AML-193 (cell line): ENCODE measurements around the gene PFDN4.
"Not testable (repeated sequence)": the region's sequence is repeated elsewhere in the genome, so short reads cannot be mapped to it uniquely, and the experiment has no call there.

Source experiments
- DNase-seq, 2 experiments: peaks; one replicate each; lab custom pipeline; 2025; lab: John Stamatoyannopoulos, UW

Gene PFDN4

DNA sequence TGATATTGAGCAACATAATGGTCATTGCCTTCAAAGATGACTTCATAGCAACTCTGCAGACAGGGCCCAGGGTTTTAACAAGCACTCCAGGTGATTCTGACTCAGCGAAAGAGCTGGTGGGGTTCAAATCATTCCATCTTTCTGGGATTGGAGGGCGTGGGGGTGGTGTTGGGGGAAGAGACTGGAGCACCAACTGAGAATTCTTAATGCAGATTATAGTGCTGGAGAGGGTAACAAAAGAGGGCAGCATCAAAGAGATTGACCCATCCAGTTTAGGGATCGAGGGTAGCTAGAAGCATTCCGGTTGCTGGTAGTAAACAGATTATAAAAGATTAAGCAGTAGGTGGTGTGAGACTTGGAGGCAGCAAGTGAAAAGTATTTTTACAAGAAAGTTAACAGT is 15.9 kb downstream of the PFDN4 start:
- DNase-seq, result no peak

DNA sequence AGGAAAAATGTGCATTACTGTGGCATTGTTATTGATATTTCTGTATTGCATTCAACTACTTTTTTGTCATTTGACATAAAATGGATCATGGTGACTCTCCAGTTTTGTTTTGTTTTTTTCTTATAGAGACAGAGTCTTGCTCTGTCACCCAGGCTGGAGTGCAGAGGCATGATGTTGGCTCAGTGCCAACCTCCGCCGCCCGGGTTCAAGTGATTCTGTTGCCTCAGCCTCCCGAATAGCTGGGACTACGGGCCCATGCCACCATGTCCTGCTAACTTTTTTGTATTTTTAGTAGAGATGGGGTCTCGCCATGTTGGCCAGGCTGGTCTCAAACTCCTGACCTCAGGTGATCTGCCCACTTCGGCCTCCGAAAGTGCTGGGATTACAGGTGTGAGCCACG is 16.8 kb downstream of the PFDN4 start:
- not testable (repeated sequence) for DNase-seq

DNA sequence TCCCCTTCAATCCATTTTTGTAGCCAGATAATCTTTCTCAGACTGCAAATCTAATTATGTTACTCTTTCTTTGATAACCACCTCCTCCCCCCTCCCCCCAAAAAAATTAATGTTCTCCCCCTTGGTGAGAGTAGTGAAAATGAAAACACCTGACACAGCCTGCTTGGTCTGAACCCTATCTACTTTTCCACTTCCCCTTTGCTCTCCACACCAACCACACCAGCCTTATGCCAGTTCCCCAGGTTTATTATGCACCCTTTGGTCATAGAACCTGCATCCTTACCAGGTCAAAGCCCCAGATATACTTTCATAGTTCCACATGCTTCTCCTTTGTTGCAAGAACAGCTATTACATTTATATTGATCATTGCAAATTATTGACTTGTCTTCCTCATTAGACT is 19.4 kb downstream of the PFDN4 start:
- no peak for DNase-seq

DNA sequence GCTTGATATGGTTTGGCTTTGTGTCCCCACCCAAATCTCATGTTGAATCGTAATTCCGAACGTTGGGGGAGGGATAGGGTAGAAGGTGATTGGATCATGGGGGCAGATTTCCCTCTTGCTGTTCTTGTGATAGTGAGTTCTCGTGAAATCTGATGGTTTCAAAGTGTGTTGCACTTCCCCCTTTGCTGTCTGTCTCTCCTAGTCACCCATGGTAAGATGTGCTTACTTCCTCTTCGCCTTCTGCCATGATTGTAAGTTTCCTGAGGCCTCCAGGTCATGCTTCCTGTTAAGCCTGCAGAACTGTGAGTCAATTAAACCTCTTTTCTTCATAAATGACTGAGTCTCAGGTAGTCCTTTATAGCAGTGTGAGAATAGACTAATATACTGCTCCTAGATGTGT is 19.9 kb downstream of the PFDN4 start:
- no peak for DNase-seq

DNA sequence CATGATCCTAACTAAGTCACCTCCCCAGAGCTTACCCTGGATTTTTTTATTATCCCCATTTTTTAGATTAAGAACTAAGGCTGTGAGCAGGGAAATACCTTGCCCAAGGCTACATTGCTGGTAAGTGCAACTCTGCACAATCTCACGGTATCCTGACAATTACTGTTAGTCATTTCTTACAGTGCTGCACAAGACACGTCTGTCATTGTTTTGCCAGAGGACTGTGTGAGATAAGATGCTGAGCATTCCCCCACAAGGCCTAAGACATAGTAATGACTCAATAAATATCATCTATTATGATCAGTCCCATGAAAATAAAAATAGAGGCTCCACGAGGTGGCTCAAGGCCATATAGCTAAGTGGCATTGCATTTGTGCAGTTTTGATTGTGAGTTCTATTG is 21.0 kb downstream of the PFDN4 start:
- DNase-seq, result no peak

DNA sequence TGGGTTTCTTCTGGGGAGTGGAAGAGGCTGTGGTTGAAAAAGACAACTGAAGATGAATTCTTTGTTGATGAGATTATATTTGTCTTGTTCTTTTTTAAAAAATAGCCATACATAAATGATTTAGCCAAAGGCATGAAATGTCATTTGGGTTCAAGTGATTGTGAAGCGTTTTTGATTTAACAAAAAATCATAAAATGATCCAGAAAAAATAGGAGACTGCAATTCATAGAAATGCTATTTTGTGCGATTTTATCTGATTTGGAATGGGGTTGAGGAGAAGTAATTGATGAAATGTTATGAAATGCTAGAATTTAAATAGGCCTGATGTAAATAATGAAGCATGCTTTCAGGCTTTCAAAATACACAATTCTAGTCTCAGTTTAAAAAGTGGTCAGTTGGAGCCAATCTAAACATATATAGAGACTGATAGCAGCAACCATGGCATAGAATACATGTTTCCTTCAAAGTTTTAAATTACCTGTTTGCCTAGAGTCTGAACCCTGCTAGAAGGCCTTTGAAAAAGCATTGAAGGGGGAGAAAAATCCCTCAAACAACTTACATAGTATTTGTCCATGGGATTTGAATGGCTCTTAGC is 21.8 kb downstream of the PFDN4 start:
- DNase-seq, result no peak

DNA sequence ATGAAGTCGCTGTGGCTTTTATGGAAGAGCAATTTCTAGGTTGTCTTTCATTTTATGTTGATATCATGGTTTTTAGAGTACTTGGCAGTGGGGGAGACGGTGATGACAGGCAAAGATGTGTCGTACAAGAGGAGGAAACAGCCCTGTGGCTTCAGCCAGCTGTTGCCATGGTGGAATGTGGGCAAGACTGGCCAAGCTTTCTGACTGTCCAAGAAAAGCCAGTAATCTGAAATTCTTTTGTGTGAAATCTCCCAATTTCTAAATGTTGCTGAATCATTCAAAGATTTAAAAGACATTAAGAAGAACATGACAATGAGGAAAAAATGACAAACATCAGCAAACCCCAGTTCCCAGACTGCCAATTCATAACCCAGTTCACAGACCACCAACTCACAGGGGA is 23.1 kb downstream of the PFDN4 start:
- no peak for DNase-seq

DNA sequence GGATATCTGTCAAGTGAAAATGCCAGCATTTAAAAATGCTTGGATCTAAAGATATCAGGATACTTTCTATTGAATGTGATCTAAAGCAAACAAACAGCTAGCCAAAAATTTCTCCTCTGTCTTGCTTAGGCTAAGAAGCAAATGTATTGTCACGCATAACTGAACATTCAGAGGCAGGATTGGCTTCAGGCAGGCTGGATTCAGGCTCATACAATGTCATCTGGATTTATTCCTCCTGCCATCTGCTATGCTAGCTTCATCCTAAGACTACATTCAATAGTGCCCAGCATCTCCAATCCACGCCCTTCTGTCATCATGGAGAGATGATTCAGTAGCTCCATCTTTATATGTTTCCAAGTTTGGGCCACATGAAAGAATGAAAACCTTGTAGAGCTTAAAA is 27.1 kb downstream of the PFDN4 start:
- no peak for DNase-seq

DNA sequence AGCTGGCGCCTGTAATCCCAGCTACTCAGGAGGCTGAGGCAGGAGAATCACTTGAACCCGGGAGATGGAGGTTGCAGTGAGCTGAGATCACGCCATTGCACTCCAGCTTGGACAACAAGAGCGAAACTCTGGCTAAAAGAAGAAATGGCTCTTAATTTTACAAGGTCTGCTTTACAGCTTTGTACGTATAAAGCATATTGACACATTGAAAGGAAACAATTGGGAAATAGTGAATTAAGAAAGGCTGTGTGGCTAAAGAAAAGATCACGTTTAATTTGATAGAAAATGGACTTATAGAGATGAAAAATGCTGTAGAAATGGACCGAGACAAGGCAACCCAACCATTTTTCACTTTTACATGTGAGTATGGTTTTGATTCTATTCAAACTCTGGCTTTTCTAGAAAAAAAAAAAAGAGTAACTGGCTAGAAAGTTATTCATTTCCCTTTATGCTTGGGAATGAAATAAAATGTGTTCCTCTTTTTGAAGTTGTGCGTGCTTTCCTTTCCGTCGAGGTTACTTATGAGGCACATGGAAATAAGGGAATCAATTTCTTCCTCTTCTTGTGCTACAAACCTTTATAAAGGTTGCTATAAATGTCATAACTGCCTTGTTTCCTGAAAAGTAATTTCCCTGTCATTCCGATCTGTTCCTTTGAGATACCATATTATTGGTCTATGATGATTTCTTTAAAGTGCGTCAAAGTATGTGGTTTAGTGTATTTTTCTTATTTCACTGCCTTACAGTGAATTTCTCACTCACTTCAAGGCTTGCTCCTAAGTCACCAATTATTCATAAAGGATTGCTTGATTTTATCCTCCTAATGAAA is 29.4 kb downstream of the PFDN4 start:
- DNase-seq, result no peak

DNA sequence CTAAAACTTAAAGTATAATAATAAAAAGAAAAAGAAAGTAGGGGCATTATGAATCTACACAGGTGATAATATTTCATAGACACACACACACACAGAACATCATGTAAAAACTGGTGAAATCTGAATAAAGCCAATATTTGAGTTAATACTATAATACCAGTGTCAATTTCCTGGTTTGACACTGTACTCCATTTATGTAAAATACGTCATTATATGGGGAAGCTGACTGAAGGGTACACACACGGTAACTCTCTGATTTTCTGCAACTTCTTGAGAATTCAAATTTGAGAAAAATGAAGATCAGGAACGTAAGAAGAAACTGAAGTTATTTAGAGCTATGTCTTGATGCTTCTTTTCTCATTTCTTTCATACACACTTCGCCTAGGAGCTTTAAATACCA is 36.2 kb downstream of the PFDN4 start:
- no peak for DNase-seq

DNA sequence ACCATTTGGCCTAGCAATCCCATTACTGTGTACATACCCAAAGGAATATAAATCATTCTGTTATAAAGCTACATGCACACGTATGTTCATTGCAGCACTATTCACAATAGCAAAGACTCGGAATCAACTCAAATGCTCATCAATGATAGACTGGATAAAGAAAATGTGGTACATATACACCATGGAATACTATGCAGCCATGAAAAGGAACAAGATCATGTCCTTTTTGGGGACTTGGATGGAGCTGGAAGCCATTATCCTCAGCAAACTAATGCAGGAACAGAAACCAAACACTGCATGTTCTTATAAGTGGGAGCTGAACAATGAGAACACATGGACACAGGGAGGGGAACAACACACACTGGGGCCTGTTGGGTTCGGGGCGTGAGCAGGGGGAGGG is 40.8 kb downstream of the PFDN4 start:
- not testable (repeated sequence) for DNase-seq

DNA sequence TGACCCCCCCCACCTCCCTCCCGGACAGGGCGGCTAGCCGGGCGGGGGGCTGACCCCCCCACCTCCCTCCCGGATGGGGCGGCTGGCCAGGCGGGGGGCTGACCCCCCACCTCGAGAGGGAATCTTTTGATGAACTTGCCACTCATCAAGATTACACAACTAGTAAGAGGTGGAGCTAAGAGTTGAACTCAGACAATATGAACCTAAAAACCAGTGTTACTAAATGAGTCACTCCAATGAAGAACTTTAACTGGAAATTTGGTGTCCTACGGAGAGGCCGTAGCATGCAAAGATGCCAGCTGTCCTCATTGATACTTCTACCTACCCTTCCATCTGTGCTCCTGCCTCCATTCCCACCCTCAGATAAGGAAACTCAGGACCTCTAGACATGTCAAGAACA is 42.8 kb downstream of the PFDN4 start:
- DNase-seq, result no peak

DNA sequence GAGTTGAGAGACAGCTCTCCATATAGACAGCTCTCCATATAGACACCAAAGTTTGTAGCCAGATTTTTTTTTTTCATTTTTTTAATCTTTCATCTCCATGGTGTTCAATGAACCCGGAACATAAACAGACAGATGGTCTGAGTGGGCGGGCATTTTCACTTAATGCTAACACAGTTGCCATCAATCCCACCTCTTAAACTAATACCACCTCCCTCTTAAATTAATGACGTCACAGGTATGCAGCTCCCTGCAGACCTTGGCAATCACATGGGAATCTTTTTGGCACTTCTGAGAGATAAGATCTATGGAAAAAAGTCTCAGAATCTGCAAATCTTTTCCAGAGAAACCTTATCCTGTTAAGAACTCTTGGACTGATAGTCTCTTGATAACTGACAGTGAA is 43.2 kb downstream of the PFDN4 start:
- no peak for DNase-seq

DNA sequence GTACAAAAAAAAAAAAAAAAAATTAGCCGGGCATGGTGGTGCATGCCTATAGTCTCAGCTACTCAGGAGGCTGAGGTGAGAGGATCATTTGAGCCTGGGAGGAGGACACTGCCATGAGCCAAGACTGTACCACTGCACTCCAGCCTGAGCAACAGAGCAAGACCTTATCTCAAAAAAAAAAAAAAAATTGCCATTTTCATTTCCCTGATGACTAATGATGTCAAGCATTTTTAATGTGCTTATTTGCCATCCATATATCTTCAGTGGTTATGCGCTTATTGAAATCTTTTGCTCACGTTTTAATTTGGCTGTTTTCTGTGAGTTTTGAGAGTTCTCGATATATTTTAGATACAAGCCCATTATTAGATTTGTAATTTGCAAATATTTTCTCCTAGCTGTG is 46.7 kb downstream of the PFDN4 start:
- DNase-seq, result no peak

DNA sequence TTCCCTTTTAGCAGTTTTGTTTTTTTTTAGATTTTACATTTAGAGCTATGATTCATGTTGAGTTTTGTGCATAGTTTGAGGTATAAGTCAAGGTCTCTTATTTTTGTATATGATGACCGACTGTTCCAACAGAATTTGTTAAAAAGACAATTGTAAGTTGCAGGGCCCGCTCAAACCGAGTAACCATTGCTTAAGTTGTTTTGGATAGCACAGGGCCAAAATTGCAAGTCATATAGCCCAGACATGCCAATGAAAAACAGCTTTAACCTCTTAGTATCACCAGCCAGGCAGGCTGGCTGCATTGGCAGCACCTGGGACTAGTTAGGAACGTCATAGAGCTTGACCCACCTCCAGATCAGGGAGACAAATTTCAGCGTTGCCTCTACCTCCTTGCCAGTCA is 47.3 kb downstream of the PFDN4 start:
- DNase-seq, result no peak

DNA sequence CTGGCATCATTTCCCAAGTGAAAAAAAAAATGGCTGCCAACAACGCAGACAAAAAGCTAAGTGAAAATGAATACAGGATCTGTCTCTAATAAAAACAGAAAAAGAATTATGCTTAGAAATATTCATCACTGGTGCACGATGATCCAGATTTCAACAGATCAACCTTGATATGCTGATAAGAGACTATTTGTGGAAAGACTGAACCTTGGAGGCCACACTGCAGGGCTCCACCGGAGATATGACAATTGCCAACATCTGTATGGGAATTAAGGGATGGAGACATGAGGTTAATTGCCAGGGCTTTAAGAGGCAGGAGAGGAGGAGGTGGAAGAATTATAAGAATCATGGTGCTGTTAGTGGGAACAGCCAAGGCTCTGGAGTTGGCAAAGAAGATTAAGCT is 48.3 kb downstream of the PFDN4 start:
- DNase-seq, result no peak

DNA sequence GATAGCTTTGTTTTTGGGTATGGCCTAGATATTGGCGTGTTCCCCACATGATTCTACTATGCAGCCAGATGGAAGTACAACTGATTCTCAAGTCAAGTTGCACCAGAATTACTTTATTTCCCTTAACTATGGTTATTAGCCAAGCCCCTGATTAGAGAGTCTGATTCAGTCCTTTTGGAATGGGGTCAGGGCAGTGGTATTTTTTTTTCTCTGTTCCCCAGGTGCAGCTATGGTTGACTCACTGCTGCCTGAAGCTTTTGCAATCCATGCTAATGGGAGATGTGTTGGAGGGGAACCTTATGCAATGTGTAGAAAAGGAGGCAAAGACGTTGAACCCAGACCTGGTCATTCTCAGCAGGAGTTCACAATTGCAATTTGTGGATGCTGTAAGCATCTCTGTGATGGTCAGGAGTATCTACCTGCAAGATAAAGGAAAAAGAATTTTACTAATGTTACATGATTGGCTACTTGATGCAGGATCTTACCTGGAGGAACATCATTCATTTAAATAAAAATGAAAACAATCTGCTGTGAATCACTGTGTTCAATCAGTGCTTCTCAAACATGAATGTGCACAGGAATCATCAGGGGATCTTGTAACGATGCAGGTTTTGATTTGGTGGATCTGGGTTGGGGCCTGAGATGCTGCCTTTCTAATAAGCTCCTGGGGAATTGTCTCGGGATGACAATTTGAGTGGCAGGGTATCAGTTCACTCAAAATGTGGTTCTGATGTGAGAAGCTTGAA is 49.4 kb downstream of the PFDN4 start:
- DNase-seq, result no peak

DNA sequence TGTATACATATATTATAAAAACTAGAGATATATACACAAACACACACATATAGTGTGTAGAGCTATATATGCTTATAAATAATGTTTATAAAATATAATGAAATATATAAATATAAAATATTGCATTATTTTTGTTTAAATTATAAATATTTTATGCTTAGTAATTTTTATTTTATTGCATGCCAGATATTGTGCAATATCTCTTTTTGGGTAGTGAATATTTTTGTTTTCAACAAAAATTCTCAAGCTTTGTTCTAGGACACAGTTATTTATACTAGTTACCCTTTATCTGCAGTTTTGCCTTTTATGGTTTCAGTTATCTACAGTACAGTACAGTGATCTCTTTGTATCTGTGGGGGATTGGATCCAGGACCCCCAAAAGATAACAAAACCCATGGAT is 52.2 kb downstream of the PFDN4 start:
- DNase-seq, result no peak

DNA sequence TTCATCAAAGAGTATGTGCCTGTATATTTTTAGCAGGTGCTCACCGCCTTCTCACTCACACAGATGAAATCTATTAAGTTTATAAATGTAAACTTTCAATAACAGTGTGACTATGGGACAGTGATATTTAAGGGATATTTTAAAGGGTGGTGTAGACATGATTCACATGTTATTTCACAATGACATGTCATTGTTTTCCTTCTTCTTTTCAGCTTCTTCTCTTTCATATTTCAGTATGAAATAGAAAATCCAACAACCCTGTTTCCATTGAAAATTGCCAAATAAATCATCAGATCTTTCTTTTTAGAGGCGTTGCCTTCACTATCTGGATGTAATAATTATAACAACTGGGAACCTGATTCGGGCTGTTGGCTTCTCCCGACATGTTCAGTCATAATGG is 54.8 kb downstream of the PFDN4 start:
- no peak for DNase-seq

DNA sequence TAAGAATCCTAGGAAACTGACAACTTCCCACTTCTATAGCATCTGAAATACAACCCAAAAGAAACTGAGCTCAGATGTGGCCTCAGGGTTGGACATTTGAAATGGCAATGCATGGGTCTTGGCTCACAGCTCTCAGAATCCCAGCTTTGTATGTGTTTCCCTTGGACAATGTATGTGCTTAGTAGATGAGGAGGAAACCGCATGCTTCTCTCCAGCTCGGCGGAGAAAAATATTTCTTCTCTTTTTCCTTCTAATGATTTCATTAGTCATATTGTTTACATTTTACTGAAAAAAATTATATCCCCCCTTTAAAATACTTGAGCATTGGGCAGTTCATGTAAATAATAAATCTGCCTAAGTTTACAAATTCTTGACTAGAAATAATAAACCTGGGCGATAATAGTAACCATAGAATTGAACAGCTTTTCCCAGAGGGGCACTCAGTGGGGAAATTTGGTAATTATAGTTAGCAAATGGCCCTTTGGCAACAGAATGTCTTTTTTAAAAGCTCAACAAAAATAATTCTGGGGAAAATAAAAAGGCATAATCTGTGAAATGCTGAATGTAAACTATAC is 55.3 kb downstream of the PFDN4 start:
- no peak for DNase-seq

DNA sequence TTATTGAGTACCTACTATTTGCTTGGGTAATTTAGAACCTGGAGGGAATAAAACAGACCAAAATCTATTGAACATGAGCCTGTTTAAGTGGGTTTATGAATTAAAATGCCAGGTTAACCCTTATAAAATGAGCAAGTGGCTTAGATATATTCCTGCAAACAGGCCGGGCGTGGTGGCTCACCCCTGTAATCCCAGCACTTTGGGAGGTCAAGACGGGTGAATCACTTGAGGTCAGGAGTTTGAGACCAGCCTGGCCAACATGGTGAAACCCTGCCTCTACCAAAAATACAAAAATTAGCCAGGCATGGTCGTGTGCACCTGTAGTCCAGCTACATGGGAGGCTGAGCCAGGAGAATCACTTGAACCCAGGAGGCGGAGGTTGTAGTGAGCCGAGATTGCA is 57.9 kb downstream of the PFDN4 start:
- DNase-seq, result not testable (repeated sequence)

DNA sequence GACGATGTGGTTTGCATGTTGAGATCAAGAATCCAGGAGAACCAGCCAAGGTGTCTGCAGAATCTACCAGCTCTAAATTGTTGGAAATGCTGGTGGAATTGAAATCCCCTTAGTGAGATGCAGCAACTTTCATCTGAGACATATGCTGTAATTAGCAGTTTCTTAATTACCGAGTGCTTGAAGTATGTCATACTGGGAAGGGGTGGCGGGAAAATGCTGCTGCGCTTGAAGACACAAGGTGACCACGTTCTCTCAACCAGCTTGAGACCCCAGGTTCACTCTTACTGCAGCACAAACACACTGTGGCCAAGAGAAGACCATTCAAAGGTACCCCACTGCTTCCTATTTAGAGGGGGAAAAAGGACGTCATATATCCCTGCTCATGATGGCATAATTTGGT is 59.0 kb downstream of the PFDN4 start:
- no peak for DNase-seq

DNA sequence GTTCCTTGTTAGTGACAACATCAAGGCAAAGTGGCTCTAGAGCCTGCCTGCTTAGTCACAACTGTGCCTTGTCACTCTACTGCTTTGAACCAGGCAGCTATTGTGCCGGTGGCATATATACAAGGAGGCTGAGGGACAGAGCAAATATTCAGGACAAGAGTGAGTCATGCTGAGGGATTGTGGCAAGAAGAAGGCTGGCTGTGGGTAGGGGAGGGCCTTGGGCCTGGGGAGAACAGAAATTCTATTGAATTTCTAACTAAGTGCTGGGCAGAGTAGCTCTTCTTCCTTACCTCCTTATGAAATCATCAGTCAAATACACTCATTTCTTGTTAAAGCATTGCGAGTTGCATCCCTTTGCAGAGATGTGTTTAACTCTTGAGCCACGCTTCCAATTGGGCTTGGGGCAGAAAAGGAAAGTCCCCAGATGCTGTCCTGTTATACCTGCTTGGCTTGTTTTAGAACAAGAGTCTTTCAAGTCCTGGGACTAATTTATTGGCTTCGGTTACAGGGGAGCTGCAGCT is 59.7 kb downstream of the PFDN4 start:
- DNase-seq, result no peak
